K562 treated with DMSO at 1 percent for 48 hours (cell line): ENCODE measurements around the gene PDCD11. TPM values are rescaled to one million over a fixed set of nuclear protein-coding genes. Genes with fewer than 3 reads are reported as not detected.

Experiments used
- total RNA-seq: library from RNA; unstranded; fragments of 300-600 nt; gene quantifications from 2 replicates; pipeline ENCODE4 v1.2.3, GENCODE V29; 2022; ENCODE audit warnings: low replicate concordance; ENCODE audit errors: extremely low read depth

The PDCD11 gene, protein sequence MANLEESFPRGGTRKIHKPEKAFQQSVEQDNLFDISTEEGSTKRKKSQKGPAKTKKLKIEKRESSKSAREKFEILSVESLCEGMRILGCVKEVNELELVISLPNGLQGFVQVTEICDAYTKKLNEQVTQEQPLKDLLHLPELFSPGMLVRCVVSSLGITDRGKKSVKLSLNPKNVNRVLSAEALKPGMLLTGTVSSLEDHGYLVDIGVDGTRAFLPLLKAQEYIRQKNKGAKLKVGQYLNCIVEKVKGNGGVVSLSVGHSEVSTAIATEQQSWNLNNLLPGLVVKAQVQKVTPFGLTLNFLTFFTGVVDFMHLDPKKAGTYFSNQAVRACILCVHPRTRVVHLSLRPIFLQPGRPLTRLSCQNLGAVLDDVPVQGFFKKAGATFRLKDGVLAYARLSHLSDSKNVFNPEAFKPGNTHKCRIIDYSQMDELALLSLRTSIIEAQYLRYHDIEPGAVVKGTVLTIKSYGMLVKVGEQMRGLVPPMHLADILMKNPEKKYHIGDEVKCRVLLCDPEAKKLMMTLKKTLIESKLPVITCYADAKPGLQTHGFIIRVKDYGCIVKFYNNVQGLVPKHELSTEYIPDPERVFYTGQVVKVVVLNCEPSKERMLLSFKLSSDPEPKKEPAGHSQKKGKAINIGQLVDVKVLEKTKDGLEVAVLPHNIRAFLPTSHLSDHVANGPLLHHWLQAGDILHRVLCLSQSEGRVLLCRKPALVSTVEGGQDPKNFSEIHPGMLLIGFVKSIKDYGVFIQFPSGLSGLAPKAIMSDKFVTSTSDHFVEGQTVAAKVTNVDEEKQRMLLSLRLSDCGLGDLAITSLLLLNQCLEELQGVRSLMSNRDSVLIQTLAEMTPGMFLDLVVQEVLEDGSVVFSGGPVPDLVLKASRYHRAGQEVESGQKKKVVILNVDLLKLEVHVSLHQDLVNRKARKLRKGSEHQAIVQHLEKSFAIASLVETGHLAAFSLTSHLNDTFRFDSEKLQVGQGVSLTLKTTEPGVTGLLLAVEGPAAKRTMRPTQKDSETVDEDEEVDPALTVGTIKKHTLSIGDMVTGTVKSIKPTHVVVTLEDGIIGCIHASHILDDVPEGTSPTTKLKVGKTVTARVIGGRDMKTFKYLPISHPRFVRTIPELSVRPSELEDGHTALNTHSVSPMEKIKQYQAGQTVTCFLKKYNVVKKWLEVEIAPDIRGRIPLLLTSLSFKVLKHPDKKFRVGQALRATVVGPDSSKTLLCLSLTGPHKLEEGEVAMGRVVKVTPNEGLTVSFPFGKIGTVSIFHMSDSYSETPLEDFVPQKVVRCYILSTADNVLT (N-terminal part only)
- total RNA-seq = not detected in 2 replicates

GRCh38 chr10:103396067-103396788, at the start of gene PDCD11, which contains the start of gene ATP5MK:
Gene PDCD11 (plus strand): TSS chr10:103396626. CDS start chr10:103398427, 1,801 bp downstream.
Gene ATP5MK (minus strand): TSS chr10:103396475. CDS start chr10:103392457, 4,018 bp downstream.

GRCh38 chr10:103350517-103351260, 45.7 kb upstream of the PDCD11 start, which contains the start of gene PCGF6:
Gene PCGF6 (minus strand): TSS chr10:103351140. CDS start chr10:103351066, 74 bp downstream.

GRCh38 chr10:103367782-103368518, 28.5 kb upstream of the PDCD11 start, which contains the start of gene TAF5:
Gene TAF5 (plus strand): TSS chr10:103367976. CDS start chr10:103367990, 14 bp downstream.

GRCh38 chr10:103451831-103452505, 55.5 kb downstream of the PDCD11 start, which contains the start of gene CALHM2:
Gene CALHM2 (minus strand): TSS chr10:103452370. CDS start chr10:103449941, 2,429 bp downstream.

GRCh38 chr10:103458720-103459119, 62.3 kb downstream of the PDCD11 start, which contains the start of gene CALHM1:
Gene CALHM1 (minus strand): TSS chr10:103458900. CDS start chr10:103458751, 149 bp downstream.

GRCh38 chr10:103479135-103479534, 82.7 kb downstream of the PDCD11 start, which contains the start of gene CALHM3:
Gene CALHM3 (minus strand): TSS chr10:103479240. CDS start chr10:103479032, 208 bp downstream.

GRCh38 chr10:103493362-103493915, 97.0 kb downstream of the PDCD11 start, which contains the start of gene NEURL1:
Gene NEURL1 (plus strand): TSS chr10:103493705. CDS start chr10:103494388, 683 bp downstream.

Other genes with a start within 250 kb of the PDCD11 start
- not detected in 2 replicates for gene NT5C2, start 203.4 kb upstream of the PDCD11 start, total RNA-seq
- not detected in 2 replicates for gene RPEL1, start 150.7 kb upstream of the PDCD11 start, total RNA-seq
- gene INA, start 119.5 kb upstream of the PDCD11 start, total RNA-seq = not detected in 2 replicates
- not detected in 2 replicates for gene PCGF6, start 45.5 kb upstream of the PDCD11 start, total RNA-seq
- gene TAF5, start 28.6 kb upstream of the PDCD11 start, total RNA-seq = not detected in 2 replicates
- gene ATP5MK, start 151 bp upstream of the PDCD11 start, total RNA-seq = not detected in 2 replicates
- not detected in 2 replicates for gene CALHM2, start 55.7 kb downstream of the PDCD11 start, total RNA-seq
- gene CALHM1, start 62.3 kb downstream of the PDCD11 start, total RNA-seq = not detected in 2 replicates
- not detected in 2 replicates for gene CALHM3, start 82.6 kb downstream of the PDCD11 start, total RNA-seq
- gene NEURL1, start 97.1 kb downstream of the PDCD11 start, total RNA-seq = not detected in 2 replicates